Epidermal melanocyte (primary cell): ENCODE measurements around the gene CABLES1.
"Not testable (repeated sequence)": the region's sequence is repeated elsewhere in the genome, so short reads cannot be mapped to it uniquely, and the experiment has no call there.

Experiments used
- DNase-seq: peaks from one replicate; pipeline ENCODE4 v3.0.0; 2011; ENCODE audit warnings: low spot score; ENCODE audit not compliant: insufficient read length

Gene CABLES1

GRCh38 chr18:23238651-23239349 is 103.5 kb downstream of the CABLES1 start:
- DNase-seq, result peak; percentile 35

GRCh38 chr18:23239350-23239692 is 104.0 kb downstream of the CABLES1 start:
- DNase-seq, result no peak

- no peak for DNase-seq
Observed at GRCh38 chr18:23239885-23240608, 104.8 kb downstream of the CABLES1 start.

GRCh38 chr18:23240609-23240930 is 105.3 kb downstream of the CABLES1 start:
- DNase-seq, result no peak

- not testable (repeated sequence) for DNase-seq
Observed at GRCh38 chr18:23241833-23242496, 106.7 kb downstream of the CABLES1 start.

GRCh38 chr18:23243178-23243577 is 107.9 kb downstream of the CABLES1 start:
- DNase-seq, result no peak

- no peak for DNase-seq
Observed at GRCh38 chr18:23243816-23244215, 108.5 kb downstream of the CABLES1 start.

GRCh38 chr18:23244401-23244800 is 109.1 kb downstream of the CABLES1 start:
- no peak for DNase-seq

- DNase-seq, result no peak
Observed at GRCh38 chr18:23245461-23245860, 110.2 kb downstream of the CABLES1 start.

- no peak for DNase-seq
Observed at GRCh38 chr18:23247331-23247730, 112.0 kb downstream of the CABLES1 start.

- DNase-seq, result no peak
Observed at GRCh38 chr18:23247896-23248295, 112.6 kb downstream of the CABLES1 start.

- no peak for DNase-seq
Observed at GRCh38 chr18:23248826-23249225, 113.5 kb downstream of the CABLES1 start.

GRCh38 chr18:23249348-23249747 is 114.1 kb downstream of the CABLES1 start:
- DNase-seq, result no peak

GRCh38 chr18:23250893-23251656 is 115.8 kb downstream of the CABLES1 start:
- no peak for DNase-seq

- DNase-seq, result no peak
Observed at GRCh38 chr18:23253630-23254029, 118.3 kb downstream of the CABLES1 start.

GRCh38 chr18:23257137-23257536 is 121.9 kb downstream of the CABLES1 start:
- no peak for DNase-seq

GRCh38 chr18:23257686-23258565 is 122.6 kb downstream of the CABLES1 start:
- DNase-seq, result no peak

GRCh38 chr18:23258566-23259469 is 123.5 kb downstream of the CABLES1 start:
- DNase-seq, result no peak

- peak; percentile 57 for DNase-seq
Observed at GRCh38 chr18:23259701-23260681, 124.7 kb downstream of the CABLES1 start.
